ENCODE results near the gene KCNMA1. TPM values are rescaled to one million over a fixed set of nuclear protein-coding genes. Genes with fewer than 3 reads are reported as not detected.
"Not testable (repeated sequence)": the region's sequence is repeated elsewhere in the genome, so short reads cannot be mapped to it uniquely, and the experiment has no call there.

Gene KCNMA1
- total RNA-seq, 1 donor from 2014 or later: 94.3 TPM

GRCh38 chr10:77576444-77577032, 61.1 kb downstream of the KCNMA1 start:
- H3K36me3 ChIP-seq: no peaks in the 10 kb centered on the region
- TF ChIP-seq CTCF (IDR thresholded peaks at IDR 0.05) (no peak), POLR2AphosphoS5 (IDR thresholded peaks at IDR 0.05; ENCODE audit: insufficient read depth in 1 of 2, low read depth in 1 of 2) (no peak)
- DNase-seq (ENCODE audit: extremely low spot score in 2 of 2): peak in 1 of 2 donors; percentile 72

GRCh38 chr10:77576007-77576367, 61.6 kb downstream of the KCNMA1 start:
- TF ChIP-seq POLR2AphosphoS5 (IDR thresholded peaks at IDR 0.05; ENCODE audit: insufficient read depth in 1 of 2, low read depth in 1 of 2): no peak
- no peak for TF ChIP-seq CTCF (IDR thresholded peaks at IDR 0.05)
- TF ChIP-seq POLR2A (IDR thresholded peaks at IDR 0.05): no peak
- H3K9me3 ChIP-seq: no peaks in the 10 kb centered on the region
- H3K27me3 ChIP-seq: no peaks in the 10 kb centered on the region
- H3K4me1 ChIP-seq: no peaks in the 10 kb centered on the region
- H3K36me3 ChIP-seq: no peaks in the 10 kb centered on the region
- DNase-seq (ENCODE audit: extremely low spot score in 2 of 2): peak in 1 of 2 donors; percentile 62
- intact Hi-C loops (cut with DNase I): no loop called here
- no peak overlapping the region for H3K4me3 ChIP-seq
- H3K27ac ChIP-seq: no peak overlapping the region

More at GRCh38 chr10:77576444-77577032, 61.1 kb downstream of the KCNMA1 start:
- Histone ChIP-seq H3K27ac (no peak overlapping the region), H3K27me3 (no peaks in the 10 kb centered on the region), H3K9me3 (no peaks in the 10 kb centered on the region), H3K4me3 (no peak overlapping the region), H3K4me1 (no peaks in the 10 kb centered on the region)
- intact Hi-C loops (cut with DNase I): no loop called here

GRCh38 chr10:77575271-77576006, 62.2 kb downstream of the KCNMA1 start:
- intact Hi-C loops (cut with DNase I): no loop called here
- no peak for DNase-seq (ENCODE audit: extremely low spot score in 2 of 2)
- H3K27ac ChIP-seq: no peak overlapping the region

GRCh38 chr10:77574438-77574837, 63.2 kb downstream of the KCNMA1 start:
- DNase-seq (ENCODE audit: extremely low spot score in 2 of 2): no peak
- Histone ChIP-seq H3K27me3 (no peaks in the 10 kb centered on the region), H3K4me1 (no peaks in the 10 kb centered on the region), H3K4me3 (no peak overlapping the region), H3K9me3 (no peaks in the 10 kb centered on the region), H3K27ac (no peak overlapping the region), H3K36me3 (no peaks in the 10 kb centered on the region)
- no peak for TF ChIP-seq CTCF (IDR thresholded peaks at IDR 0.05)
- TF ChIP-seq POLR2AphosphoS5 (IDR thresholded peaks at IDR 0.05; ENCODE audit: insufficient read depth in 1 of 2, low read depth in 1 of 2): no peak
- no peak for TF ChIP-seq POLR2A (IDR thresholded peaks at IDR 0.05)
- intact Hi-C loops (cut with DNase I): no loop called here

More at GRCh38 chr10:77575271-77576006, 62.2 kb downstream of the KCNMA1 start:
- Histone ChIP-seq H3K4me3 (no peak overlapping the region), H3K9me3 (no peaks in the 10 kb centered on the region), H3K27me3 (no peaks in the 10 kb centered on the region), H3K4me1 (no peaks in the 10 kb centered on the region), H3K36me3 (no peaks in the 10 kb centered on the region)
- TF ChIP-seq POLR2AphosphoS5 (IDR thresholded peaks at IDR 0.05; ENCODE audit: insufficient read depth in 1 of 2, low read depth in 1 of 2): no peak
- no peak for TF ChIP-seq POLR2A (IDR thresholded peaks at IDR 0.05)
- TF ChIP-seq CTCF (IDR thresholded peaks at IDR 0.05): no peak

- H3K27me3 ChIP-seq; H3K4me1 ChIP-seq; DNase-seq (ENCODE audit: extremely low spot score in 2 of 2); H3K36me3 ChIP-seq; H3K27ac ChIP-seq; H3K9me3 ChIP-seq; intact Hi-C loops (cut with DNase I); H3K4me3 ChIP-seq: not testable (repeated sequence)
Observed at GRCh38 chr10:77572520-77572919, 65.1 kb downstream of the KCNMA1 start.

Measured in vagina (tissue), 2 donors.